ENCODE results near the gene TBCA. TPM values are rescaled to one million over a fixed set of nuclear protein-coding genes. Genes with fewer than 3 reads are reported as not detected.

Gene TBCA
- total and polyA plus RNA-seq, 2 of the 13 experiments (the other 11 are each of a cell fraction or from before 2014, with no cell fraction given), result 93.8 to 309 TPM

DNA sequence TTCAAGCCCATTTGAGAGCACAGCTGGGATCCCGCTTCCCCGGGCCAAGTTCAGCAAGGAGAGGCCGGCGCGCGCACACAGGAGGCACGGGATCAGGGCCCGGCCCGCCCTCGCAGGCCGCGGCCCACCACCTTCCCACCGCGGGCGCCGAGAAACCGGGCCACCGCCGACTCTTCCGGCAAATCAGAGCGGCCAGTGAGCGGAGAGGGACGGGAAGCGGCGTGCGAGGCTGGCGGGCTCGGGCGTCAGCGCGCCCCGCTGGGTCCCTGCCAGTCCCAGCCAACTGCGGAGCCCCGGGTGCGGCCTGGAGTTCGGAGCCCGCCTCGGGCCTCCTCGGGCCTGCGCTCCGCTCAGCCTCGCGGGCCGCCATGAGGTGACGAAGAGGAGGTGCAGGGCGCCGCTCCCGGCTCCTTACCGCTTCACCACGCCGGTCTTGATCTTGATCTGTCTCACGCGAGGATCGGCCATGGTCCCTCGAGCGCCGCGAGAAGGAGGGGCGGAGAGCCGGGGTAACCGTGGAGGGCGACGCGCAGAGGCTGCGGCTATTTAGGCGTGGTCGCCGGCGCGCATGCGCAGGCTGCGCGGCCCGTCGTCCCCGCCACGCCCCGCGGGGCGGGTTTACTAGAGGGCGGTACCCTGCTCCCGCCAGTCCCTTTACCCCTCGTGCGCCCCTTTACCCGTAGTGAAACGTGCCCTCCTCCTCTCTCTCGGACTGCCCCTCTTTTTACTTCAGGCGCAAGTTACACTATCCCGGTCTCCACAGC, at the start of gene TBCA (continued):
- TF ChIP-seq, protein P1, sequence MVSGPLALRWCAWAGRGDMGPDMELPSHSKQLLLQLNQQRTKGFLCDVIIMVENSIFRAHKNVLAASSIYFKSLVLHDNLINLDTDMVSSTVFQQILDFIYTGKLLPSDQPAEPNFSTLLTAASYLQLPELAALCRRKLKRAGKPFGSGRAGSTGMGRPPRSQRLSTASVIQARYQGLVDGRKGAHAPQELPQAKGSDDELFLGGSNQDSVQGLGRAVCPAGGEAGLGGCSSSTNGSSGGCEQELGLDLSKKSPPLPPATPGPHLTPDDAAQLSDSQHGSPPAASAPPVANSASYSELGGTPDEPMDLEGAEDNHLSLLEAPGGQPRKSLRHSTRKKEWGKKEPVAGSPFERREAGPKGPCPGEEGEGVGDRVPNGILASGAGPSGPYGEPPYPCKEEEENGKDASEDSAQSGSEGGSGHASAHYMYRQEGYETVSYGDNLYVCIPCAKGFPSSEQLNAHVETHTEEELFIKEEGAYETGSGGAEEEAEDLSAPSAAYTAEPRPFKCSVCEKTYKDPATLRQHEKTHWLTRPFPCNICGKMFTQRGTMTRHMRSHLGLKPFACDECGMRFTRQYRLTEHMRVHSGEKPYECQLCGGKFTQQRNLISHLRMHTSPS (CRISPR knock-in tag; IDR thresholded peaks at IDR 0.05; ENCODE audit: low read depth), result no peak
- TF ChIP-seq YEATS4 (CRISPR knock-in tag; IDR thresholded peaks at IDR 0.05; ENCODE audit: borderline replicate concordance) (peak; percentile 95), FOSL1 (CRISPR knock-in tag; IDR thresholded peaks at IDR 0.05; ENCODE audit: borderline replicate concordance) (no peak), FOSL2 (CRISPR knock-in tag; IDR thresholded peaks at IDR 0.05) (peak; percentile 14; the same call in 1 of the 2 replicates), ZNF558 (CRISPR knock-in tag; IDR thresholded peaks at IDR 0.05; ENCODE audit: borderline replicate concordance) (peak; percentile 96; the same call in 1 of the 2 replicates), GLI4 (CRISPR knock-in tag; IDR thresholded peaks at IDR 0.05; ENCODE audit: borderline replicate concordance) (peak; percentile 88; the same call in 1 of the 2 replicates), REXO4 (CRISPR knock-in tag; IDR thresholded peaks at IDR 0.05; ENCODE audit: borderline replicate concordance) (no peak), ZNF468 (CRISPR knock-in tag; IDR thresholded peaks at IDR 0.05) (no peak), GFI1 (CRISPR knock-in tag; IDR thresholded peaks at IDR 0.05; ENCODE audit: borderline replicate concordance) (peak; percentile 50; the same call in 1 of the 2 replicates)
- TF ChIP-seq, protein P2, sequence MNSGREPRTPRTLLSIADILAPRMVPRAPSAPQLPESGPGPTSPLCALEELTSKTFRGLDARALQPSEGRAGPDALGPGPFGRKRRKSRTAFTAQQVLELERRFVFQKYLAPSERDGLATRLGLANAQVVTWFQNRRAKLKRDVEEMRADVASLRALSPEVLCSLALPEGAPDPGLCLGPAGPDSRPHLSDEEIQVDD (CRISPR knock-in tag; IDR thresholded peaks at IDR 0.05; ENCODE audit: borderline replicate concordance), result no peak
- TF ChIP-seq, protein P3, sequence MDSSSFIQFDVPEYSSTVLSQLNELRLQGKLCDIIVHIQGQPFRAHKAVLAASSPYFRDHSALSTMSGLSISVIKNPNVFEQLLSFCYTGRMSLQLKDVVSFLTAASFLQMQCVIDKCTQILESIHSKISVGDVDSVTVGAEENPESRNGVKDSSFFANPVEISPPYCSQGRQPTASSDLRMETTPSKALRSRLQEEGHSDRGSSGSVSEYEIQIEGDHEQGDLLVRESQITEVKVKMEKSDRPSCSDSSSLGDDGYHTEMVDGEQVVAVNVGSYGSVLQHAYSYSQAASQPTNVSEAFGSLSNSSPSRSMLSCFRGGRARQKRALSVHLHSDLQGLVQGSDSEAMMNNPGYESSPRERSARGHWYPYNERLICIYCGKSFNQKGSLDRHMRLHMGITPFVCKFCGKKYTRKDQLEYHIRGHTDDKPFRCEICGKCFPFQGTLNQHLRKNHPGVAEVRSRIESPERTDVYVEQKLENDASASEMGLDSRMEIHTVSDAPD (CRISPR knock-in tag; IDR thresholded peaks at IDR 0.05), result no peak
- TF ChIP-seq, protein P4, sequence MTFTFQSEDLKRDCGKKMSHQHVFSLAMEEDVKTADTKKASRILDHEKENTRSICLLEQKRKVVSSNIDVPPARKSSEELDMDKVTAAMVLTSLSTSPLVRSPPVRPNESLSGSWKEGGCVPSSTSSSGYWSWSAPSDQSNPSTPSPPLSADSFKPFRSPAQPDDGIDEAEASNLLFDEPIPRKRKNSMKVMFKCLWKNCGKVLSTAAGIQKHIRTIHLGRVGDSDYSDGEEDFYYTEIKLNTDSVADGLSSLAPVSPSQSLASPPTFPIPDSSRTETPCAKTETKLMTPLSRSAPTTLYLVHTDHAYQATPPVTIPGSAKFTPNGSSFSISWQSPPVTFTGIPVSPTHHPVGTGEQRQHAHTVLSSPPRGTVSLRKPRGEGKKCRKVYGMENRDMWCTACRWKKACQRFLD (CRISPR knock-in tag; IDR thresholded peaks at IDR 0.05; ENCODE audit: borderline replicate concordance), result peak; percentile 46; the same call in 1 of the 2 replicates
- TF ChIP-seq, protein P5, sequence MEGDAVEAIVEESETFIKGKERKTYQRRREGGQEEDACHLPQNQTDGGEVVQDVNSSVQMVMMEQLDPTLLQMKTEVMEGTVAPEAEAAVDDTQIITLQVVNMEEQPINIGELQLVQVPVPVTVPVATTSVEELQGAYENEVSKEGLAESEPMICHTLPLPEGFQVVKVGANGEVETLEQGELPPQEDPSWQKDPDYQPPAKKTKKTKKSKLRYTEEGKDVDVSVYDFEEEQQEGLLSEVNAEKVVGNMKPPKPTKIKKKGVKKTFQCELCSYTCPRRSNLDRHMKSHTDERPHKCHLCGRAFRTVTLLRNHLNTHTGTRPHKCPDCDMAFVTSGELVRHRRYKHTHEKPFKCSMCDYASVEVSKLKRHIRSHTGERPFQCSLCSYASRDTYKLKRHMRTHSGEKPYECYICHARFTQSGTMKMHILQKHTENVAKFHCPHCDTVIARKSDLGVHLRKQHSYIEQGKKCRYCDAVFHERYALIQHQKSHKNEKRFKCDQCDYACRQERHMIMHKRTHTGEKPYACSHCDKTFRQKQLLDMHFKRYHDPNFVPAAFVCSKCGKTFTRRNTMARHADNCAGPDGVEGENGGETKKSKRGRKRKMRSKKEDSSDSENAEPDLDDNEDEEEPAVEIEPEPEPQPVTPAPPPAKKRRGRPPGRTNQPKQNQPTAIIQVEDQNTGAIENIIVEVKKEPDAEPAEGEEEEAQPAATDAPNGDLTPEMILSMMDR (CRISPR knock-in tag; IDR thresholded peaks at IDR 0.05), result peak; percentile 36
- TF ChIP-seq, protein P6, sequence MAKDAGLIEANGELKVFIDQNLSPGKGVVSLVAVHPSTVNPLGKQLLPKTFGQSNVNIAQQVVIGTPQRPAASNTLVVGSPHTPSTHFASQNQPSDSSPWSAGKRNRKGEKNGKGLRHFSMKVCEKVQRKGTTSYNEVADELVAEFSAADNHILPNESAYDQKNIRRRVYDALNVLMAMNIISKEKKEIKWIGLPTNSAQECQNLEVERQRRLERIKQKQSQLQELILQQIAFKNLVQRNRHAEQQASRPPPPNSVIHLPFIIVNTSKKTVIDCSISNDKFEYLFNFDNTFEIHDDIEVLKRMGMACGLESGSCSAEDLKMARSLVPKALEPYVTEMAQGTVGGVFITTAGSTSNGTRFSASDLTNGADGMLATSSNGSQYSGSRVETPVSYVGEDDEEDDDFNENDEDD (CRISPR knock-in tag; IDR thresholded peaks at IDR 0.05; ENCODE audit: borderline replicate concordance), result peak; percentile 46; the same call in 1 of the 2 replicates

All from HepG2 (cell line).